Measurements from ENCODE around the gene CHN2.

Gene CHN2

DNA sequence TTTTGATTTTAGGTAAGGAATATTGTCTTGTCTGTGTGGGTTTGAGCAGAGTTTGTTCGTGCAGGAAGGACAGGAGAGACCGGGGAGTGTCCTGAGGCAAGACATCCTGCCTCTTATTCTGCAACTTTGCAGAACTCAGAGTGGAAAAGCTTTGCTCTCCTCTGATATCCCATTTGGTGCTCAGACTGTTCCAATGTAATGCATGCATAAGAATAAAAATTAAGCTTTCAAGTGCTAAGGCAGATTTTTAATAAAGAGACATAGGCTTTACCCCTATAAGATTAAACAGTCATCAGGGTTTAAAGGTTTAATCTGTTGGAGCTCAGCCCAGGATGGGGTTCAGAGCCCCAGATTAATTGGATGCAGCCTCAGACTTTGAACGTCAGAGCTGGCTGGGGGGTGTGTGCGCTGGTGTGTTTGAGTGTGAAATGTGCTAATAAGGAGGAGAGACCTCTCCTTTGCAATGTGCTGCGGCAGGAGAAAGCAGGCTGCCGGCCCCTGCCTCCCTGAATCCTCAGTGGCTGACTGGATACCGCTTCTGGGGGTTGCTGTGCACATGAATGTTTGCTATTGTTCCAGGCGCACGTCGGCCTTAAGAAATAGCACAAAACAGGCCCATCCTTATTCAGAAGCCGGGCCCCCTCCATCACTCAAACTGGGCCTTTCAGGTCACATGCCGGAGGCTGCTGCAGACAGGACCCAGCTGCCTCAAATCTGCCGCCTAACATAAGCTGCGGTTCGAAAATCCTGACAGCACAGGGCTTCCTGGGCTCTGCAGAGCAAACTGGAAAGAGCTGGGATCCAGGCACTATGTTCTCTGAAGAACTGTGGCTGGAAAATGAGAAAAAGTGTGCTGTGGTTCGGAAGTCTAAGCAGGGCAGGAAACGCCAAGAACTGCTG lies 285.0 kb downstream of the CHN2 start:
- no peak for DNase-seq

DNA sequence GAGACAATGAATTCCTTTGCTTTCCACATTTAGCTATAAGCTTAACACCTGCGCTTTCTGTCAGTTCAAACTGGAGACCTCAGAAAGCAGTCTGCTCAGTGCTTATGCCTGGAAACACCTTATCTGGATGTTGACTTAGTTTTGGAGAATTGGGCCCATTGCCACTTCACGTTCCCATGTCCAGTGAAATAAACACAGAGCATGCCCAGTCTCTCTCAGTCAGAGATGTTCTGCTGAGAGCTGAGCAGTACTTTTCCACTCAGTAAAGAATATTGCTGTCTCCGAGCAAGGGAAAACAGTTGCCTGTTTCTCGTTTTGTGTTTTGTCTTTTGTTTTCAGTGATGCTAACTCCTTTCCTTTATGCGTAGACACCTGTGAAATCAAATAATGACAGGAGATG lies 285.9 kb downstream of the CHN2 start:
- DNase-seq: no peak

DNA sequence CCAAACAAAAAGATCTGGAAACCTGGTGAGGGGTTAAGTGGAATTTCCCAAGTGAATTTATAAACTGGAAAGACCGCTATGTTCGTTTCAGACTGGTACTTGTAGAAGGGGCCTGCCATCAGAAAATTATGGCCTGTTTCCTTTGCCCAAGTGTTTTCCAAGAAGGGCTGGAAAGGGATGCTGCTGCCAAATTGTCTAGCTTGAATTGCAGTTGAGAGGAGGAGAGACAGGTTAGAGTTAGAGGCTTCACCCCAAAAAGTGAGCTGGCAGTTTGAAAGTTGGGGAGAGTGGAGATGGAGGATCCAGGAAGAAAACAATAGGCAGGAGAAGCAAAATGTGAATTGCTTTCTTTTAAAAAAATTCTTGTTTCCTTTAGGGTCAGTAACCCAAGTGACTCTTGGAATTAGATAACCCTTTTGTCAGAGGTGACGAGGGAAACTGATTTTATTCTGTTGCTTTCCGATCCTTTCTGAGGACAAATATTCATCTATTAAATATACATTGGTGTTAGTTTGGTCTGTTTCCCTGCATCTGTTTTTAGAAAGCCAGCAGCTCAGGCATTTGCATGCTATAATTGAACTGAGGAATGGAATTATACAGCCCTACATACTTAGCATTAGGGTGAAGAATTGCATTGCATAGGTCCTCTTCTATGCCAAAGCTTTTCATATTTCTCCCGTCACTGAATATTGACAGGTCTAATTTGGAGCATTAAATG lies 286.5 kb downstream of the CHN2 start:
- DNase-seq: no peak

DNA sequence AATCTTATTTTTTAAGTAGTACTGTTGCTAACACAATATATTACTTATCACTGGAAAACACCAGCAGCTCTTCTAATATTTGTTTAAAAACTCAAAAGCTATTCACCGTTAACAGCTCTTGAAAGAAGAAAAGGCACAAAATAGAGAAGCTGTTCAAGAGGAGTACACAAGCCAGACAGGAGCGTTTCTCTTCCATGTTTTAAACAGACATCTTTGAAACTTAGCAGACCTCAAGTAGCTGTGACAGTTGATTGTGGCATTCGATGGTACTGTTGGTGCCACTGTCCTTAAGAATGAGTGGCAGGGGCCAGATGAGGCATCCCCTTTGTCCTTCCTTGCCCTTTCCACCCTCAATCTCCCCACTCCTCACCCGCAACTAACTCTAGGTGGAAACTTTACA lies 287.5 kb downstream of the CHN2 start:
- no peak for DNase-seq

DNA sequence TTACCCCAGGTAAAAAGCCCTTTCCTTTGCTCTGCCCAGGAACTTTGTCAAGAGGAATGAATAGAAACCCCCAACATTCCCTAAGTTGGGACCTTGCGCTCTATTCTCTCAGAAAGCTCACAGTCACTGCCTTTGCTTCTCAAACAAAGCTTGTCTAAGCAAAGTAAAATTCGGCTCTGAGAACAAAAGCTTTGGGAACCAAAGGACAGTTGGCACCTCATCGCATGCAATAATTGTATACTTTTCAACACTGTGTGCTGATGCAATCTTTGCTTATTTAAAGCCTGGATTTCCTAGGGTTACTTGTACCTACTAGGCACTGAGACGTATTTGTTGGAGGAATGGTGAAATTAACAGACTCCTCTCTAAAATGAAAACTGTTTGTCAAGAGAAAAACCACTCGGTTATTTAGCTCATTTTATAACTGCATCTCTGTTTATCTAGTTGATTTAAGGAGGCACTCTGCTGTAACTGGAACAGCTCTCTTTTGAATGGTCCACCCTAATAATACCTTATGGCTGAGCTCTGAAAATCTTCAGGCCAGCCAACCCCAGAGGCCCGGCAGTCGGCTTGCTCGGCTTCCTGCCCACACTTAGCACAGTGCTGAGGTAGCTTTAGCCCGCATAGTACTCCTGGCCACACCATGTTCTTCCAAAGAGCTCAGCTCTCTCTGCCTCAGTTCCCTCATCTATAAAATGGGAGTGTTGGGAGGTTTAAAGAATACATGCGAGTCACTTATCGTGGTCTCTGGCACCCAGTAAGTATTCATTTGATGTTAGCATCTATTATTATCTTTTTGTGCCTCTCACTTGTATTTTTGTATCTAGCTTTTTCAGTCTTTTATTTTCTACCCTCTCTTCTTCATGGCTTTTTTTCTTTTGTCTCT lies 288.9 kb downstream of the CHN2 start:
- no peak for DNase-seq

DNA sequence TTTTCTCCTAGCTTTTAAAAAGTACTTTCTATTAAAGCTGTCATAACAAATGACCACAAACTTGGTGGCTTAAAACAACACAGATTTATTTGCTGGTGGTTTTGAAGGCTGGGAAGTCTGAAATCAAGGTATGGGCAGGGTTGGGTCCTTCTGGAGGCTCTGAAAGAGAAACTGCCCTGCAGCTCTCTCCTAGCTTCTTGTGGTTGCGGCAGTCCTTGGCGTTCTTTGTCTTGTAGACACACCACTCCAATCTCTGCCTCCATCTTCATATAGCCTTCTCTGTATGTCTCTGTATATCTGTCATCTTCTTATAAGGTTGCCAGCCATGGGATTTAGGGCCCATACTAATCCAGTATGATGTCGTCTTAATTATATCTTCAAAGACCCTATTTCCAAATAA lies 289.7 kb downstream of the CHN2 start:
- no peak for DNase-seq

DNA sequence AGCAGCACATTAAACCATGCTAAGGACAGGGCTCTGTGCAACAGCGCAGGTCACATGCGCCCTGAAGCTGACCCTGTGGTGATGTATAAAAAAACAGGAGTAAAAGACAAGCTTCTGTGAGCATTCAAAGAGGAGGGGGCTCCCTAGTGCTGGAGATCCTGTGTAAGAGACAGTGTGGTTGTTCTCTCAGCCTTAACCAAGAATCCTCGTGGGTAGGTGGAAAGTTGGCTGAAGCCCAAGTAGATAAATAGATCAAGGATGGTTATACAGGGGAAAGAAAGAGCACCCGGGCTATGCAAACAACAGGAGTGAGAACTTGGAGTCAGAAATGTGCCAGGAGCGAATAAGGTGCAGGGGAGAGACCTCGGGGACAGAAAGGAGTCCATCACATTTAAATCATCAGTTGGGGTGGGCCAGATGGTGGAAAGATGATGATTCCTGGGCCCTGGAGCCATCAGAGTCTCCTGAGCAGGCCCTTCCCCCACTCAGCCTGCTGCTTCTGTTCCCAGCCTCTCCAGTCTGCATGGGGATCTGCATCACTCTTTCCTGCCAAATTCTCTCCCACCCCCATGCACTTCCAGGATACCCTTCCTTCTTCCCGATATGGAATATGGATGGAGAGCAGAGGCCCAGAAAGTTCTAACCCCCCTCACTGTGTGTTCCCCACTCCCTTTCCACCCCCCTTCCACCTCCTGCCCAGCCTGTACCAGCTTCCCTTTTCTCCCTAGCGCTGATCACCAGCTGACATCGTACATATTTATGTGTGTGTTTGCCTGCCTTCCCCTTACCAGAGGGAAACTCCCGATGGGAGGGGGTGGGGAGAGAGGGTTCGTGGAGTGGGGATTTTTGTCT lies 291.0 kb downstream of the CHN2 start:
- DNase-seq: peak; percentile 37

DNA sequence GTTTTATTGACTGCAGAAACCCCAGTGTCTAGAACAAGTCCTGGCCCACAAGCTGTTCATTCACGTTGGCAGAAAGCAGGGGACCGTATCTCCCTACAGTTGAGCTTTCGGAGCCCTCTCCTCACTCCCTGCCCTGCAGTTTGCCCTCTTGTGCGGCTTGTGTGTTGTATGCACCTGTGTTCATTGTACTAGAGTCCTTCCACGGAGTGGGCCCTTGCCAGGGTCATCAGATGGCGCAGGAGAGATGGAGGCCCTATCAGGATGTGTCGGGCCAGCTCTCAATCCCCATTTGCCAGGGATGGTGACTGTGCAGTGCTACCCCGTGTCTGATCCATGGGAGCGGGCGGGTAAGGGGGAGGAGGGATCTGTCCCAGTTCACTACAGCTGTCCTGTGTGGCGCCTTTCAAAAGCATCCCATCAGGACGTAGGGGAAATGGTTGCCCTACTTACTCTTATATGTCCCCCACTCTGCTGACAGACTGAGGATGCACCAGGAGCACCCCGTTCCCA lies 291.7 kb downstream of the CHN2 start:
- DNase-seq: no peak

DNA sequence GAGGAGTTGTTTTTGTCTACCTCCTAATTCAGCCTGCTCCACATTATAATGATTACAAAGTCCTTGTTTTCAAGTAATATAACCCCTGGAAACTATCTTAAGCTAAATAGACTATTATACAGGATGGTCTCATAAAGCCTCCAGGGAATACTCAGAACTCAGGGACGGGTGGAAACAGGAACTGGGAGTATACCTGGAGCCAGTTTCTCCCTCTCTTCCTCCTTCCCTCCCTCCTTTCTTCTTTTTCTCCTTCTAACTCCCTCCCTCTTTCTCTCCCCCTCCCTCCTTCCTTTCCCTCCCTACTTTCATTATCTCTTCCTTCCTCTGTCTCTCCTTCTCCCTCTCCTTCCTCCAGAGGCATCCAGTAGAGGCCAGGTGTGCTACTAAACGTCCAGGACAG lies 292.8 kb downstream of the CHN2 start:
- no peak for DNase-seq

DNA sequence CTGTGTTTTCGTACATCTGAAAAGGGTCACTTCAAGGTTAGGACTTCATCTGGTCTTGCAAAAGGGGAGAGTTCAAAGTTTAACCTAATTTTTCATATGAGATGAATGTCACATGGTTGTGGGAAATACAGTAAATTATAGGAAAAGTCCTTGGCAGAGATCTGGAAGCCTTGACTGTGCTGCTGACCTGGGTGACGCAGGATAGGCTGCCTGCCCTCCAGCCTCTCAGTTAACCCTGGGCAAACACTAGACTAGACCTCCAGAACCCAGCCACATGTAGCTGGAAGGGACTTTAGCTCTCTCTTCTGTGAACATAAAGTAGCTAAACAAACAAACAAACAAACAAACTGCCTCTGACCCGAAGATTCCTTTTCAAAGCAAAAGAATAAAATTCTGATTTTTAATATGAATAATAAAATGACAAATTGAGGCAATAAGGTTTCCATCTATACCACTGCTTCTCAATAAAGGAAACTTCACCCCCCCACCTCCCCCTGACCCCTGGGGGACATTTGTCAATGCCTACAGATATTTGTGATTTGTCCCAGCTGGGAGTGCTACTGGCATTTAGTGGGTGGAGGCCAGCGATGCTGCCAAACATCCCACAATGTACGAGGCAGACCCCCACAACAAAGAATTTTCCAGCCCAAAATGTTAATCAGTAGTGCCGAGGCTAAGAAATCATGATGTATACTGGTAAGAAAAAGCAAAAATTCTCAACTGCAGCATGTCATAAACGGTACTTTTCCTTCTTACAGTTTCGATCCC lies 293.8 kb downstream of the CHN2 start:
- DNase-seq: no peak

DNA sequence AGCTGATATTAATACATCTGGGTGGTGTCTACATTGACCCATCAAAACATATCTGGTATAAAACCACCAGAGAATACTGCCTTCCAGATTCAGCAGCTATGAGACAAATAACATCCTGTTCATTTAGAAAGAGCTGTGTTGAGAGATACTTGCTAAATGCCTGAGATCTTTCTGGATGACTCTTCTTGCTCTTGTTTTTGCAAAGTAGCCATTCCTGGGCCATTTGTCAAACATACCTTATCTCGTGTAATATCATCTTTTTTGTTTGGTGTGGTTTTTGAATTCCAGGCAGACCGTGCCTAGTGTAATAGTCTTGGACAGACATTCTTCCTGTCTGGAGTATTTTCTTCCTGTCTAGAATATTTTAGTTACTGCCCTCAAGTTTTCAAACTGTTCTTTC lies 294.4 kb downstream of the CHN2 start:
- no peak for DNase-seq

DNA sequence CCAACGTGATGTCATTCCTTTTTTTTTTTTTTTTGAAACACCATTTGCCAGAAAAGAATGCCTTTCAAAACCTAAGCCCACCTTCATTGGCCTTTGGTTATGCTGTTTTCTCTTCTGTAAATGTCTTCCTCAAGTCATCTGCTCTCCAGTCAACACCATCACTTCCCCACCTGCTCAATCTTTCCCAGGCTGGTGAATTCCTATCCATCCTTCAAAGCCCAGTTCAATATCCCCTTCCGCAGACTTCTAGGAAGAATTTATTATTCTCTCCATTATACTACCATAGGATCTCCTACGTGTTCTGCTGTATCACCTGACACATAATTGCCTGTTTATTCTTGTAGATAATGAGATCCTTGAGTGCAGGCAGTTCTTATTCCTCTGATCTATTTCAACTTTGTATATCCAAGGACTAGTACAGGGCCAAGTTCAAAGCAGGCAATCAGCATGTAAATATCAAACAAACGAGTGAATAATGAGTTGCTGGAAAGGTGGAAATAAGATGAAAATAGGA lies 295.6 kb downstream of the CHN2 start:
- DNase-seq: peak; percentile 33

DNA sequence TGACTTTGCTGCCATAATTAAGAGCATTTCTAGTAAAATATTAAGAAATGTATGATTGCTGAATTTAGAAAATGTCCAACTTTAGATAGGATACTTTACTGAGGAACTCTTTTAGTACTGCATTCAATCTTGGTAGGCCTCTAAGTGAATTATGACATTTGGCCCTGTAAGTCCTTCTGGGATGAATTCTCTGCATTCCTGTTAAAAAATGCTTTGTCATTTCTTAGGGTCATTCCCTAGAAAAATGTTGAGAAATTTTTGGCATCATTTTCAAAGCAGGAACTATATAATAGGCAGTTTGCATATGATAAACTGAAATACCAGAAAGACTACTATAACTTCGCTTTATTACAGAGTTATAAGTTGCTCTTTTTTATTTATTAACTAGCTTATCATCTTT lies 299.8 kb downstream of the CHN2 start:
- DNase-seq: no peak

DNA sequence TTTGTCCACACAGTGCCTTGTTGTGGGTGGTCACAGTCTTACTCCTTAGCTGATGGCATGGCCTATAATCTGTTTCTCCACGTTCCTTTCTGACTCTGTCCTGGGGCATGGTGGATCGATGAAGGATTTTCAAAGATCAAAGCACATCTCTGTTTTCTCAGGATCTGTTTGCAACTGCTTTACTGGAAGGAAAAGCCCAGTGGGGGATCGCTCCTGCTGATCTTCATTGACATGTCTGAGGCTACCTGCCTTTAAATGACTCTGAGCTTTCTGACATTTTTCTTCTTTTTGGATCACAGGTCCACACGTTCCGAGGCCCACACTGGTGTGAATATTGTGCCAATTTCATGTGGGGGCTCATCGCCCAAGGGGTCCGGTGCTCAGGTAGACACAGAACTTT lies 301.1 kb downstream of the CHN2 start:
- no peak for DNase-seq

DNA sequence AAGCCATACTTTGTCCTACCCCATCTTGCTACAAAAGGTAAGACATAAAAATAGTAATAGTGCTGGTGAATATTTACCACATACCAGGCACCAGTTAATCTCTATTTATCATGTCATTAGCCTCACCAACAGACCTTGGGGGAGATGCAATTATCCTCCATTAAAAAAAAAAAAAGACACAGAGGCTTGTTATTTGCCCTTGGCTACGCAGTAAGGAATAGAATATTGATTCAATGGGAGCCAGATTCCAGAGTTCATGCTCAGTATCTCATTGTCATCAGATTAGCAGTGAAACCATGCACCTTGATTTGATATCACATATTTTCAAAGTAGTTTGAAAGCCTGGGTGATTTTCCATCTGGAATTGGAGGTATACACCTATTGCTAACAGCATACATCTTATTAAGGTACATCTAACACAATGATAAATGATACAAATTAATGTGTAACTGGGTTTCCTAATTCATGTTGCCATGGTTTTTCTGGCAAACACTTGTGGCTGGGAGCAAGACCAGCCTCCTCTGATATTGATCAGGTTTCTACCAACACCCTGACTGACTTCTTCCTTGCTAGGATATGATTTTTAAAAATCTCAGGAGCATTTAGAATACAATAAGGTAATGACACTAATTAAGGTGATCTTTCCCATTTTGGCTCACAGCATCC lies 301.9 kb downstream of the CHN2 start:
- DNase-seq: peak; percentile 50

DNA sequence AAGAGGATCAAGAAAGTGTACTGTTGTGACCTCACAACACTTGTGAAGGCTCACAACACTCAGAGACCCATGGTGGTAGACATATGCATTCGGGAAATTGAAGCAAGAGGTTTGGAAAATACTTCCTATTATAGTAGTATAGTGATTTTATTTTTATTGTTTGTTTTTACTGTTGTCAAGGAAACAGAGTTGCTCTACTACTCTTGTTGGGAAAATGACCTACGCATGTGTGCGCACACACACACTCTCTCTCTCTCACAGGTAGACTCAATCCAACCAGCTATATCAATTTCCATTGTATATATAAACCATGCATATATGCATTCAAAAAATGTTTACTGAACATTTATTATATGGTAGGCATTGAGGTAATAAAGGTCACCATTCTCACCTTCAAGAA lies 305.4 kb downstream of the CHN2 start:
- no peak for DNase-seq

DNA sequence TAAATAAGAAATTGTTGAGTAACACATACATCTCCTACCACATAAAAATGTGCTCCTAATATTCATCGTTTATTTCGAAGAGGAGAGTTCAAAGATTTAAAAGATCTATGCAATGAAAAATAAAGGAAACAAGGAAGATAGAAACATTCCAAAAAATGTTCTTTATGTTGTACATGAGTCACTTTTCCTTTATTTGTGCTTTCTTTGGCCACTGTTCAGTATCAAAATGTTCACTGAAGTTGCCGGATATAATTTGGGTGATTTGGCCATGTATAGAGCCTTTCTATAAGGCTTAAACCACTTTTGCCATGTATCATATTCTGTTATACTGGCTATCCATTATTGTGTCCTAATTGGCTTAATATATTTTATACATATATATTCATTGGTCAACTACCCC lies 306.1 kb downstream of the CHN2 start:
- DNase-seq: no peak

DNA sequence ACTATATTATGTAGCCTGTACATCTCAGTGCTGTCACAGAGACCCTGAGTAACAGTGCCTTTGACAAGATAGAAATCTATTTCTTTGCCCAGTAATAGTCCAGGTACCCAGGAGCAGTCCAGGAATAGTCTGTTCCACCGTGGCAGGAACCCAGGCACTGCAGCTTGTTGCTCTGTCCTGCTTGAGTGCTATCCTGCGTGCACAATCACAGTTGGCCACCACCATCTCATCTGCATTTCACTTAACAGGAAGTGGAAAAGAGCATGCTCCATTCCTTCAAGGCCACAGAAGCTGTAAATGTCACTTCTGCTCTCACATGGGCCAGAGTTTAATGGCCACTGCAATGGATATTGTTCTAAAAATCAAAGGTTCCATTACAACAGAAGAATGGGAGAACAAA lies 307.6 kb downstream of the CHN2 start:
- DNase-seq: no peak

DNA sequence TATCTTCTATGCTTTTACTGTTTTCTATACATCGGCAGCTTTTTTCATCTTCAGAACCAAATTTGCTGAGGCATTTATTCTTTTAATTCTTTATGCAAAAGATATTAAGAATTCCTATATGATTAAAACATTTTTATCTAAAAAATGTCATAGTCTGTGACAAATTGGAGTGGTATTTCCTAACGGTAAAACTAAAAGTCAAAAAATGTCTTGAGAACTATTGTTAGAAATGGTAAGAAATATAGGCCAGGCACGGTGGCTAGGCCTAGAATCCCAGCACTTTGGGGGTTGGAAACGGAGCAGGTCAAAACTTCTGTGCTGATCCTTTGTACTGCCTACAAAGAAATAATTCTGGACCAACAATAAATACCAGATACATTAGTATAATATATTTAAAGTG lies 311.4 kb downstream of the CHN2 start:
- no peak for DNase-seq

DNA sequence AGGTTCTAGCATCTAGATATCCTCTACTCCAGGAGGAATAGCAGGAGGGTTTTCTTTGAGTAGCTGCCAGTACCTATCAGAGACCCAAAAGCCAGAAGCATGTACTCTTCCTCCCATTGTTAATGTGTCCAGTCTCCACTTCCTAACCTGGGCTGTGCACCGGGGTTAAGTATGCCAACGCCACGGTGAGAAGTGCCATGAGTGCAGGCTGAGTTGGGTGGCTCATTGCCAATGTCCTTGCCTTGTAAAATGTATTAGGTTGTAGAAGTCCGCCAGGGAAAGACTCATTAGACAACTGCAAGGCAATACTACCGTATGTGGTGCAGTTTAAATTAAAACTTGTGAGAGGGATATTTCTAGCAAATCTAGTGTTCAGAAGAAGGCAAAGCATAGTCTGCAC lies 314.0 kb downstream of the CHN2 start:
- no peak for DNase-seq

DNA sequence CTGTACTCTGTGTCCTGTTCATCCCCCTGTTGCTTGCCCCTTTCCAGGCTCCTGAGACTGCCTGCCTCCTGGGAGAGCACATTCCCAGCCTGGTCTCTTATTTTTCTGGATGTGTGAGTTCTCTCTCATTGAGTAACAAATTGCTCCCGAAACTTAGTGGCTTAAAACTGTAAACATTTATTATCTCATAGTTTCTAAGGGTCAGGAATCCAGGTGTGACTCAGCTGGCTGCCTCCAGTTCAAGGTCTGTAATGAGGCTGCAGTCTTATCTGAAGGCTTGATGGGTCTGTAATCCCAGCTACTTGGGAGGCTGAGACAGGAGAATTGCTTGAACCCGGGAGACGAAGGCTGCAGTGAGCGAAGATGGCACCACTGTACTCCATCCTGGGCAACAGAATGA lies 315.5 kb downstream of the CHN2 start:
- no peak for DNase-seq
